K562 (cell line): ENCODE results near the gene OR10G3. TPM values are rescaled to one million over a fixed set of nuclear protein-coding genes. Genes with fewer than 3 reads are reported as not detected.

ENCODE experiments used
- ATAC-seq: fragments of 200-7000 bp; cut with Tn5 transposase; 3 replicates; pipeline ENCODE4 v1.9.1; 2020; ENCODE audit warnings: moderate library complexity
- Bru-seq: library from RNA; stranded (reverse); fragments of 400-500 nt; gene quantifications from one replicate; lab custom pipeline; 2021; lab: Mats Ljungman, UMichigan
- BruChase-seq, 2 experiments: library from RNA; stranded (reverse); fragments of 400-500 nt; gene quantifications; one replicate each; lab custom pipeline; 2021; lab: Mats Ljungman, UMichigan
- BruUV-seq: library from RNA; stranded (reverse); fragments of 400-500 nt; replicated peaks from 2 replicates; lab custom pipeline; 2021; lab: Mats Ljungman, UMichigan
- CTCF ChIA-PET: fragments of 300-600 bp; formaldehyde crosslinking; extraction: SDS; loops from one replicate; lab custom pipeline; 2021; ENCODE audit warnings: low intra/inter-chr PET ratio; lab: Yijun Ruan, JAX
- POLR2A ChIA-PET: fragments of 300-600, 350-650 bp; sonication (Branson Sonifier 250); formaldehyde crosslinking; extraction: SDS; loops from one replicate; lab custom pipeline; 2021; ENCODE audit warnings: antibody characterized with exemption, inconsistent platforms; lab: Yijun Ruan, JAX
- DNase-seq, 4 experiments: peaks; one replicate each; pipeline versions ENCODE4 v3.0.0 to v3.0.0-alpha.2; 2011 to 2018; ENCODE audit warnings: low spot score in 3 of 4, mixed read lengths in 3 of 4; ENCODE audit errors: extremely low read depth in 1 of 4
- FAIRE-seq: peaks from 2 replicates; lab custom pipeline; 2011; peaks lifted over from hg19 to GRCh38; lab: Jason Lieb, UNC
- H2AFZ ChIP-seq: 2 replicates; pipeline ENCODE4 v1.6.0; 2011; ENCODE audit warnings: low read depth, low read length, control low read depth, inconsistent platforms
- H3K27ac ChIP-seq: fragments of 200-600 bp; 3 replicates; pipeline ENCODE4 v1.8.0; 2011; ENCODE audit warnings: low read depth, mild to moderate bottlenecking, control low read depth, inconsistent platforms, low read length, moderate library complexity, mixed read lengths; ENCODE audit errors: extremely low read depth
- H3K27me3 ChIP-seq, 2 experiments: fragments of 300-600 bp in 1 of 2; 2 replicates in 1 of 2; 3 replicates in 1 of 2; pipeline versions ENCODE4 v1.6.0 to v1.8.0; 2011; ENCODE audit warnings: inconsistent platforms in 2 of 2, low read length in 2 of 2, mild to moderate bottlenecking in 1 of 2, mixed read lengths in 1 of 2, moderate library complexity in 1 of 2; ENCODE audit not compliant: control insufficient read depth in 2 of 2, insufficient read depth in 2 of 2
- H3K36me3 ChIP-seq: fragments of 300-600 bp; 3 replicates; pipeline ENCODE4 v1.8.0; 2011; ENCODE audit warnings: mild to moderate bottlenecking, low read length, inconsistent platforms; ENCODE audit not compliant: control insufficient read depth, insufficient read depth
- H3K4me1 ChIP-seq, 2 experiments: fragments of 200-600 bp in 1 of 2; replicated peaks in 1 of 2; 2 replicates in 1 of 2; 3 replicates in 1 of 2; pipeline versions ENCODE4 v1.5.1 to v1.8.0; 2011; ENCODE audit warnings: inconsistent platforms in 2 of 2, low read length in 2 of 2, mild to moderate bottlenecking in 1 of 2, mixed read lengths in 1 of 2, moderate library complexity in 1 of 2; ENCODE audit not compliant: control insufficient read depth in 2 of 2, insufficient read depth in 2 of 2
- H3K4me2 ChIP-seq: 2 replicates; pipeline ENCODE4 v1.6.1; 2011; ENCODE audit warnings: low read length, control low read depth, inconsistent platforms, mixed read lengths; ENCODE audit not compliant: insufficient read depth
- H3K4me3 ChIP-seq: fragments of 200-600 bp; sonication (generic), shearing (Covaris generic); 2 replicates; pipeline ENCODE4 v1.5.1; 2016; ENCODE audit warnings: control low read depth, inconsistent platforms
- H3K79me2 ChIP-seq: fragments of 200-600 bp; 3 replicates; pipeline ENCODE4 v1.8.0; 2011; ENCODE audit warnings: low read length, inconsistent platforms; ENCODE audit not compliant: control insufficient read depth, insufficient read depth
- H3K9ac ChIP-seq, 2 experiments: 2 replicates each; pipeline versions ENCODE4 v1.6.0 to v1.6.1; 2011; ENCODE audit warnings: low read depth in 2 of 2, low read length in 2 of 2, control low read depth in 1 of 2, inconsistent platforms in 1 of 2, mild to moderate bottlenecking in 1 of 2, mixed read lengths in 1 of 2; ENCODE audit not compliant: insufficient read depth in 1 of 2
- H3K9me1 ChIP-seq: one replicate; pipeline ENCODE4 v1.6.0; 2011; ENCODE audit warnings: inconsistent platforms, mild to moderate bottlenecking, low read length, moderate library complexity; ENCODE audit not compliant: control insufficient read depth, insufficient read depth
- H3K9me3 ChIP-seq: replicated peaks from 2 replicates; pipeline ENCODE4 v1.5.1; 2011; ENCODE audit warnings: low read depth, low read length, inconsistent platforms; ENCODE audit not compliant: control insufficient read depth, insufficient read depth
- H4K20me1 ChIP-seq: replicated peaks from 2 replicates; pipeline ENCODE4 v1.6.1; 2011; ENCODE audit warnings: low read length, inconsistent platforms, mixed read lengths; ENCODE audit not compliant: control insufficient read depth, insufficient read depth
- CGGBP1 ChIP-seq: fragments of 250-450 bp; sonication (Bioruptor Pico); IDR thresholded peaks from 2 replicates; pipeline ENCODE4 v1.9.0; 2021; ENCODE audit warnings: mild to moderate bottlenecking
- DDX20 ChIP-seq: fragments of 450-650 bp; IDR thresholded peaks from 2 replicates; pipeline ENCODE4 v1.6.1; 2016; ENCODE audit warnings: missing genetic modification characterization, low read depth, mild to moderate bottlenecking, missing compliant biosample characterization, moderate library complexity
- ELF2 ChIP-seq: fragments of 250-450 bp; sonication (Bioruptor Pico); IDR thresholded peaks from 2 replicates; pipeline ENCODE4 v1.5.0; 2021; ENCODE audit warnings: mild to moderate bottlenecking
- FOXP1 ChIP-seq: sonication (generic); formaldehyde crosslinking; IDR thresholded peaks from 2 replicates; pipeline ENCODE4 v1.8.0; 2022; ENCODE audit warnings: mild to moderate bottlenecking, missing genetic modification reagents
- ILF3 ChIP-seq: fragments of 450-650 bp; IDR thresholded peaks from 2 replicates; pipeline ENCODE4 v1.6.1; 2018; ENCODE audit warnings: antibody characterized with exemption, mild to moderate bottlenecking, moderate library complexity, borderline replicate concordance
- PURB ChIP-seq: sonication (generic); formaldehyde crosslinking; IDR thresholded peaks from 2 replicates; pipeline ENCODE4 v1.9.0; 2021; ENCODE audit warnings: low read depth, mild to moderate bottlenecking, missing genetic modification reagents
- RBFOX2 ChIP-seq: fragments of 200-400 bp; formaldehyde crosslinking; IDR thresholded peaks from 2 replicates; pipeline ENCODE4 v1.6.1; 2017; ENCODE audit warnings: low read depth, mild to moderate bottlenecking, low read length, moderate library complexity
- ZBTB40 ChIP-seq, 2 experiments: fragments of 450-650 bp in 1 of 2; sonication (generic) in 1 of 2; formaldehyde crosslinking in 1 of 2; IDR thresholded peaks; 2 replicates each; pipeline versions ENCODE4 v1.7.1 to v1.9.0; 2016 to 2022; ENCODE audit warnings: inconsistent platforms in 1 of 2, mild to moderate bottlenecking in 1 of 2, missing genetic modification reagents in 1 of 2
- ZNF764 ChIP-seq: fragments of 250-450 bp; sonication (Bioruptor Pico); IDR thresholded peaks from 2 replicates; pipeline ENCODE4 v1.4.0; 2020; ENCODE audit warnings: low read depth, mild to moderate bottlenecking, moderate library complexity
- ZNF785 ChIP-seq: fragments of 250-450 bp; sonication (Bioruptor Pico); IDR thresholded peaks from 2 replicates; pipeline ENCODE4 v1.4.0; 2020; ENCODE audit warnings: mild to moderate bottlenecking
- WGBS: fragments of 100-300 bp; shearing (Covaris generic); methylation state at CpG from one replicate; pipeline ENCODE4 v1.1.6; 2016; ENCODE audit warnings: low coverage, mixed read lengths; ENCODE audit not compliant: insufficient coverage; ENCODE audit errors: missing lambda C conversion rate; 5-methylcytosine and 5-hydroxymethylcytosine counted together
- in situ Hi-C: fragments of 300-500 bp; cut with MboI; formaldehyde crosslinking; loops from 4 replicates; pipeline ENCODE4 v1.15.0; 2018; ENCODE audit warnings: inconsistent platforms, mixed read lengths
- intact Hi-C: fragments of 100-400 bp; cut with micrococcal nuclease; formaldehyde crosslinking; loops from 2 replicates; pipeline ENCODE4 v1.14.2; 2022
- long read RNA-seq, 3 experiments: library from polyadenylated mRNA in 2 of 3; library from RNA in 1 of 3; unstranded in 2 of 3; stranded (forward) in 1 of 3; transcript quantifications; one replicate each; pipeline ENCODE4 v2.0.0, GENCODE V29; 2019 to 2022
- polyA minus RNA-seq, 3 experiments: library from RNA; depleted of rRNA, polyadenylated mRNA; stranded (reverse); fragments of >200 nt; gene quantifications; 2 replicates each; pipeline ENCODE4 v1.2.3, GENCODE V29; 2011
- polyA plus RNA-seq, 8 experiments: library from polyadenylated mRNA; depleted of rRNA in 4 of 8; stranded (reverse) in 5 of 8; unstranded in 3 of 8; fragments of >200 nt; fragmentation: Nextera tagmentation in 2 of 8; fragmentation: Illumina TruSeq in 1 of 8; extraction: Ambion mirVana in 2 of 8; extraction: Trizol in 1 of 8; gene quantifications; 2 replicates each; pipeline versions ENCODE4 v1.2.1 to v1.2.3, GENCODE V29; 2011 to 2014; ENCODE audit warnings: inconsistent platforms in 1 of 8, missing spikeins in 1 of 8
- total RNA-seq, 7 experiments: library from RNA; depleted of rRNA in 6 of 7; stranded (reverse); fragments of >200 nt in 6 of 7; fragmentation: Illumina TruSeq in 2 of 7; extraction: Trizol in 2 of 7; gene quantifications; 2 replicates each; pipeline versions ENCODE4 v1.2.1 to v1.2.3, GENCODE V29; 2011 to 2021; ENCODE audit warnings: low replicate concordance in 1 of 7

Gene OR10G3
- not detected in 2 replicates for total RNA-seq (2011; cell fraction: chromatin; rRNA removed; ENCODE audit: low replicate concordance)
- not detected in 2 replicates for total RNA-seq (2011; cell fraction: nucleolus; rRNA removed)
- total RNA-seq (2011; cell fraction: nucleoplasm; rRNA removed) = not detected in 2 replicates
- total RNA-seq (2014; rRNA removed) (not detected in 2 replicates), total RNA-seq (2014; rRNA removed; fragmentation: Illumina TruSeq; extraction: Trizol) (not detected in 2 replicates), total RNA-seq (2015; rRNA removed; fragmentation: Illumina TruSeq; extraction: Trizol) (not detected in 2 replicates), total RNA-seq (2021) (not detected in 2 replicates), polyA plus RNA-seq (2011; rRNA removed) (not detected in 2 replicates), polyA plus RNA-seq (2014; fragmentation: Illumina TruSeq; extraction: Trizol) (not detected in 2 replicates), polyA plus RNA-seq (2014; fragmentation: Nextera tagmentation; extraction: Ambion mirVana) (not detected), polyA plus RNA-seq (2014; rRNA removed) (not detected in 2 replicates), polyA minus RNA-seq (2011; rRNA and poly(A)+ RNA removed) (not detected in 2 replicates), Bru-seq, nascent RNA (not detected), BruChase-seq, experiment 1, labeled RNA remaining after a 2-hour chase (not detected), BruChase-seq, experiment 2, labeled RNA remaining after a 6-hour chase (not detected)
- polyA plus RNA-seq (2011; cell fraction: cytosol; rRNA removed) = not detected in 2 replicates
- polyA plus RNA-seq (2011; cell fraction: nucleus; rRNA removed) = not detected in 2 replicates
- not detected in 2 replicates for polyA plus RNA-seq (2012)
- not detected in 2 replicates for polyA minus RNA-seq (2011; cell fraction: cytosol; rRNA and poly(A)+ RNA removed)
- not detected in 2 replicates for polyA minus RNA-seq (2011; cell fraction: nucleus; rRNA and poly(A)+ RNA removed)
- long read RNA-seq, experiment 1 = 0 reads
- long read RNA-seq, experiment 2 = 0 reads
- long read RNA-seq, experiment 3 = 0 reads

GRCh38 chr14:21579976-21580375 is at the start of gene OR10G3:
OR10G3 (minus strand) TSS chr14:21580076; CDS start chr14:21570744, 9,332 bp downstream.
- no peak for ATAC-seq
- Histone ChIP-seq H3K9ac (no peak within 1 kb of the TSS), H3K4me3 (no peak within 1 kb of the TSS), H3K9me3 (no peaks in the 10 kb centered on the region), H3K27me3 (peaks cover 0 to 8% of the 10 kb centered on the region in 2 experiments; a peak in 1 of 5 replicates), H3K79me2 (no peaks in the 10 kb centered on the region), H3K4me2 (no peak within 1 kb of the TSS), H3K4me1 (no peaks in the 10 kb centered on the region), H3K27ac (no peak within 1 kb of the TSS), H2AFZ (no peak within 1 kb of the TSS), H3K9me1 (no peaks in the 10 kb centered on the region), H4K20me1 (no peaks in the 10 kb centered on the region), H3K36me3 (no peaks in the 10 kb centered on the region)
- no peak for FAIRE-seq
- intact Hi-C loops = no loop called here
- POLR2A ChIA-PET = no interaction called here
- CTCF ChIA-PET = no interaction called here
- no peak for DNase-seq
- no TSS peak for BruUV-seq
- WGBS = 0% methylated on average over 2 of the region's 2 CpGs
- in situ Hi-C loops = no loop called here
- TF ChIP-seq FOXP1 (CRISPR knock-in tag) = no peak
- no peak for TF ChIP-seq CGGBP1 (CRISPR knock-in tag)
- no peak for TF ChIP-seq ZBTB40 (IDR thresholded peaks at IDR 0.05)
- no peak for TF ChIP-seq ZBTB40 (CRISPR knock-in tag; IDR thresholded peaks at IDR 0.05)
- TF ChIP-seq ILF3 = no peak
- no peak for TF ChIP-seq RBFOX2
- TF ChIP-seq PURB (CRISPR knock-in tag) = no peak
- no peak for TF ChIP-seq ZNF764 (CRISPR knock-in tag)
- no peak for TF ChIP-seq ZNF785 (CRISPR knock-in tag)
- no peak for TF ChIP-seq DDX20 (tag)
- no peak for TF ChIP-seq ELF2 (CRISPR knock-in tag)
